Cerebellar nuclear complex (tissue), 1 donor: Measurements from ENCODE around the gene CATSPERZ.

Experiments used
- DNase-seq, 2 experiments: peaks; one replicate each; lab custom pipeline; 2025; lab: John Stamatoyannopoulos, UW

Gene CATSPERZ

GRCh38 chr11:64342869-64343745 lies 42.9 kb downstream of the CATSPERZ start:
- DNase-seq: no peak

GRCh38 chr11:64343767-64344559 lies 43.8 kb downstream of the CATSPERZ start:
- DNase-seq: no peak

- no peak for DNase-seq
Measured at GRCh38 chr11:64344787-64345186, 44.6 kb downstream of the CATSPERZ start.

GRCh38 chr11:64347193-64347867 lies 47.2 kb downstream of the CATSPERZ start:
- DNase-seq: no peak

- peak in 1 of 2 experiments; percentile 47 for DNase-seq
Measured at GRCh38 chr11:64348383-64349024, 48.3 kb downstream of the CATSPERZ start.

GRCh38 chr11:64349025-64349387 lies 48.8 kb downstream of the CATSPERZ start:
- DNase-seq: no peak

GRCh38 chr11:64349404-64349803 lies 49.2 kb downstream of the CATSPERZ start:
- DNase-seq: no peak

GRCh38 chr11:64351136-64351631 lies 51.0 kb downstream of the CATSPERZ start:
- no peak for DNase-seq

- DNase-seq: no peak
Measured at GRCh38 chr11:64352099-64352994, 52.2 kb downstream of the CATSPERZ start.

- DNase-seq: no peak
Measured at GRCh38 chr11:64352995-64353714, 53.0 kb downstream of the CATSPERZ start.

GRCh38 chr11:64353715-64354506 lies 53.8 kb downstream of the CATSPERZ start:
- DNase-seq: no peak
